Trophoblast cell (in vitro differentiated cells and primary cell): ENCODE data around the gene PTPN3.

Source experiments
- DNase-seq, 2 donors: peaks; one replicate each; pipeline ENCODE4 v3.0.0-alpha.2; 2016
- H2AFZ ChIP-seq: 2 replicates; pipeline ENCODE4 v1.6.1; 2013; ENCODE audit warnings: low read length, moderate library complexity, mild to moderate bottlenecking; ENCODE audit not compliant: insufficient read depth, poor library complexity
- H2AK5ac ChIP-seq: 2 replicates; pipeline ENCODE4 v1.6.1; 2013; ENCODE audit warnings: mild to moderate bottlenecking, low read length
- H2BK120ac ChIP-seq: 2 replicates; pipeline ENCODE4 v1.6.1; 2013; ENCODE audit warnings: low read length, mild to moderate bottlenecking, moderate library complexity; ENCODE audit not compliant: insufficient read depth, poor library complexity
- H2BK12ac ChIP-seq: 2 replicates; pipeline ENCODE4 v1.6.1; 2013; ENCODE audit warnings: mild to moderate bottlenecking, low read length, moderate library complexity
- H2BK5ac ChIP-seq: 2 replicates; pipeline ENCODE4 v1.6.1; 2013; ENCODE audit warnings: low read length, low read depth, moderate library complexity, mild to moderate bottlenecking; ENCODE audit not compliant: poor library complexity
- H3K14ac ChIP-seq: 2 replicates; pipeline ENCODE4 v1.6.1; 2013; ENCODE audit warnings: mild to moderate bottlenecking, low read length
- H3K18ac ChIP-seq: 2 replicates; pipeline ENCODE4 v1.6.1; 2013; ENCODE audit warnings: mild to moderate bottlenecking, low read length
- H3K23ac ChIP-seq: 2 replicates; pipeline ENCODE4 v1.6.1; 2013; ENCODE audit warnings: low read length
- H3K27ac ChIP-seq: 2 replicates; pipeline ENCODE4 v1.5.1; 2013; ENCODE audit warnings: low read depth, mild to moderate bottlenecking, inconsistent platforms, low read length, moderate library complexity
- H3K27me3 ChIP-seq: 2 replicates; pipeline ENCODE4 v1.6.1; 2013; ENCODE audit warnings: inconsistent platforms, mild to moderate bottlenecking, low read length, moderate library complexity; ENCODE audit not compliant: insufficient read depth
- H3K36me3 ChIP-seq, 2 experiments: 1 replicate in 1 of 2; 2 replicates in 1 of 2; pipeline ENCODE4 v1.6.1; 2013; ENCODE audit warnings: low read length in 2 of 2, mild to moderate bottlenecking in 2 of 2, moderate library complexity in 1 of 2; ENCODE audit not compliant: insufficient read depth in 2 of 2, control insufficient read depth in 1 of 2
- H3K4ac ChIP-seq: 2 replicates; pipeline ENCODE4 v1.6.1; 2013; ENCODE audit warnings: low read depth, mild to moderate bottlenecking, low read length, moderate library complexity
- H3K4me1 ChIP-seq, 2 experiments: 1 replicate in 1 of 2; 2 replicates in 1 of 2; pipeline ENCODE4 v1.6.1; 2013; ENCODE audit warnings: low read length in 2 of 2, mild to moderate bottlenecking in 2 of 2, moderate library complexity in 1 of 2; ENCODE audit not compliant: insufficient read depth in 2 of 2, control insufficient read depth in 1 of 2
- H3K4me2 ChIP-seq: 2 replicates; pipeline ENCODE4 v1.6.1; 2013; ENCODE audit warnings: inconsistent platforms, mild to moderate bottlenecking, low read length, moderate library complexity
- H3K4me3 ChIP-seq: 2 replicates; pipeline ENCODE4 v1.5.1; 2013; ENCODE audit warnings: mild to moderate bottlenecking, low read depth, low read length, inconsistent platforms
- H3K79me1 ChIP-seq: one replicate; pipeline ENCODE4 v1.6.1; 2013; ENCODE audit warnings: low read length
- H3K79me2 ChIP-seq: 2 replicates; pipeline ENCODE4 v1.6.1; 2013; ENCODE audit warnings: low read length, mild to moderate bottlenecking; ENCODE audit not compliant: control insufficient read depth, insufficient read depth, poor library complexity
- H3K9ac ChIP-seq: 2 replicates; pipeline ENCODE4 v1.6.1; 2013; ENCODE audit warnings: mild to moderate bottlenecking, low read length
- H3K9me3 ChIP-seq: 2 replicates; pipeline ENCODE4 v1.6.1; 2013; ENCODE audit warnings: low read depth, mild to moderate bottlenecking, control low read depth, inconsistent platforms, low read length; ENCODE audit not compliant: insufficient read depth
- H4K12ac ChIP-seq: 2 replicates; pipeline ENCODE4 v1.6.1; 2013; ENCODE audit warnings: low read depth, mild to moderate bottlenecking, low read length, moderate library complexity
- H4K8ac ChIP-seq: 2 replicates; pipeline ENCODE4 v1.6.1; 2013; ENCODE audit warnings: low read depth, mild to moderate bottlenecking, low read length, moderate library complexity
- H4K91ac ChIP-seq: one replicate; pipeline ENCODE4 v1.6.1; 2013; ENCODE audit warnings: low read depth, mild to moderate bottlenecking, low read length, moderate library complexity
- WGBS: extraction: QIAGEN DNeasy Blood & Tissue Kit; methylation state at CpG from one replicate; pipeline ENCODE4 v1.1.7; 2013; ENCODE audit warnings: missing lambda C conversion rate; ENCODE audit not compliant: insufficient read length, insufficient coverage; ENCODE audit errors: extremely low coverage; 5-methylcytosine and 5-hydroxymethylcytosine counted together

PTPN3 gene

DNA sequence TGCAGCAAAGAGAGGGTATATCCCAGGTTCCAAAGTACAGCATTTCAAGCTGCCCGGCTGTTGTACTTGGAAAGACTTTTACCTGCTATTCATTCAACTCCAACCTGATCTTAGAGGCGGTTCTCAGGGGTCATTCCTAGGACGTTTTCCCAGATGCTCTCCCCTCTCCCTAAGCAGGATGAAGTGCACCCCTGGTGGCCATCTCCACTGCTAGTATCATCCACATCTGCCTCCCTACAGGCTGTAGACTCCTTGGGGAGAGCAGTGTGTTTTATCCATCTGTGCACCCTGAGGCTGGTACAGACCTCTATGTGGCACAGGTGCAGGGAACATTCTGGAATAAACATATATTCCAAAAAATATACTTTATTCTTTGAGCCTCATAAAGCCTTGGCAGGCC lies 56.8 kb downstream of the PTPN3 start:
- Histone ChIP-seq H4K8ac (no peak overlapping the region), H3K27me3 (no peaks in the 10 kb centered on the region), H2BK12ac (no peak overlapping the region), H4K91ac (no peak overlapping the region), H2BK120ac (no peak overlapping the region), H3K18ac (no peak overlapping the region), H3K4me2 (no peak overlapping the region), H3K9ac (no peak overlapping the region), H3K4me3 (no peak overlapping the region), H2AK5ac (no peak overlapping the region), H3K23ac (no peak overlapping the region), H3K4ac (no peak overlapping the region), H3K79me1 (peaks cover 3% of the 10 kb centered on the region), H2BK5ac (no peak overlapping the region), H3K14ac (no peak overlapping the region), H4K12ac (no peak overlapping the region), H3K4me1 (peaks cover 4 to 11% of the 10 kb centered on the region in 2 experiments), H2AFZ (no peak overlapping the region), H3K79me2 (no peaks in the 10 kb centered on the region), H3K27ac (no peak overlapping the region), H3K9me3 (no peaks in the 10 kb centered on the region), H3K36me3 (no peaks in the 10 kb centered on the region)
- no peak for DNase-seq
- no CpG with 5 or more reads among the region's 3 CpGs for WGBS

DNA sequence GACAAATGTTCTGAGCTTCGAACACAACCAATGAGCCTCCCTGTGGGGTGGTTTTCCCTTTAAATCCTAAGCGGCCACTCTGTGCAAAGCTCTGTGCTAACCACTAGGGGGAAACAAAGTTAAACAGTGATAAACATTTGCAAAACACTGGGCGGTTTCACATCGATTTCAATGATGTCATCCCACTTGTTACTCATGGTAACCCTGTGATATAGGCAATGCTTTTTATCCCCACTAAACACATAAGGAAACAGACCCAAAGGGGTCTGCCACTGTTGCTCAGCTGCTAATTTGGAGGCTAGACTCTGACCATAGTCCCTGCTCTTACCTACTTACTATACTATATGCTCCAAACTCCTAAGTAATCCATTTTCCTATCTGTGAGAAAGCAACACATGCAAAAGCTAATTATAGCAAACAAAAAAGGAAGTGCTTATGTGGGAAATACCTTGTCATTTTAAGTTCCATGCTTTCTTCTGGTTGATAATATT lies 57.3 kb downstream of the PTPN3 start:
- H2AK5ac ChIP-seq = no peak overlapping the region
- H3K27me3 ChIP-seq = no peaks in the 10 kb centered on the region
- WGBS = no CpG with 5 or more reads among the region's 4 CpGs
- H3K36me3 ChIP-seq = no peaks in the 10 kb centered on the region
- no peak overlapping the region for H2AFZ ChIP-seq
- no peak overlapping the region for H3K4me2 ChIP-seq
- peak; percentile 69 to 94 for DNase-seq
- no peak overlapping the region for H4K12ac ChIP-seq
- no peak overlapping the region for H3K14ac ChIP-seq
- no peak overlapping the region for H2BK12ac ChIP-seq
- no peak overlapping the region for H4K8ac ChIP-seq
- no peaks in the 10 kb centered on the region for H3K9me3 ChIP-seq
- no peak overlapping the region for H4K91ac ChIP-seq
- no peaks in the 10 kb centered on the region for H3K79me1 ChIP-seq
- H3K4me1 ChIP-seq = peaks cover 1 to 7% of the 10 kb centered on the region in 2 experiments
- no peak overlapping the region for H3K18ac ChIP-seq
- no peak overlapping the region for H3K4me3 ChIP-seq
- no peak overlapping the region for H3K4ac ChIP-seq
- no peak overlapping the region for H2BK5ac ChIP-seq
- H3K9ac ChIP-seq = no peak overlapping the region
- H3K79me2 ChIP-seq = no peaks in the 10 kb centered on the region
- no peak overlapping the region for H3K23ac ChIP-seq
- no peak overlapping the region for H3K27ac ChIP-seq
- H2BK120ac ChIP-seq = no peak overlapping the region

DNA sequence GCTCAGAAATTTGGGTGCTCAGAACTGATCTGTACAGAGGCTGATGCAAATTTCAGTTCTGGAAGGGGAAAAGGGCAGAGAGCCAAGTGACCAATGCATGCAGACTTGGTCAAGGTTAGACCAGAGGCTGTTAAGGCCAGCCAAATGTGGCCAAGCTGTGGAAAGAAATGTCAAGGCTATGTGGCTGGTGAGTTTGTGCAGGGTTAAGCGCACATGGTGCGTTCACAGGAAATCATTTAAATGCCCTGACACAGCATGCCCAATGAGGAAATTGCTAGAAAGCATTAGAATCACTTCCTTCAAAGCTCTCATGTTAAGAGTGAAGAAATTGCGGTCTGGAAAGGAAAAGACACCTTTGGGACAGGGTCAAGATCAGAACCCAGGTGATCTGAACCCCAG lies 58.0 kb downstream of the PTPN3 start:
- no peak for DNase-seq
- Histone ChIP-seq H3K79me1 (no peaks in the 10 kb centered on the region), H4K12ac (no peak overlapping the region), H3K79me2 (no peaks in the 10 kb centered on the region), H3K36me3 (no peaks in the 10 kb centered on the region), H3K4me1 (peaks cover 0 to 5% of the 10 kb centered on the region in 2 experiments), H2AFZ (no peak overlapping the region), H3K4me2 (no peak overlapping the region), H3K9ac (no peak overlapping the region), H3K23ac (no peak overlapping the region), H3K4ac (no peak overlapping the region), H3K27ac (no peak overlapping the region), H4K8ac (no peak overlapping the region), H2BK5ac (no peak overlapping the region), H4K91ac (no peak overlapping the region), H2AK5ac (no peak overlapping the region), H2BK120ac (no peak overlapping the region), H3K18ac (no peak overlapping the region), H3K4me3 (no peak overlapping the region), H2BK12ac (no peak overlapping the region), H3K27me3 (no peaks in the 10 kb centered on the region), H3K14ac (no peak overlapping the region), H3K9me3 (no peaks in the 10 kb centered on the region)
- WGBS = no CpG with 5 or more reads among the region's 3 CpGs

- no peak for DNase-seq
- H4K91ac ChIP-seq = no peak overlapping the region
- H2BK120ac ChIP-seq = no peak overlapping the region
- H3K23ac ChIP-seq = no peak overlapping the region
- no peaks in the 10 kb centered on the region for H3K9me3 ChIP-seq
- H3K79me1 ChIP-seq = no peaks in the 10 kb centered on the region
- H4K12ac ChIP-seq = no peak overlapping the region
- no peaks in the 10 kb centered on the region for H3K79me2 ChIP-seq
- H3K14ac ChIP-seq = no peak overlapping the region
- H3K27me3 ChIP-seq = no peaks in the 10 kb centered on the region
- no peak overlapping the region for H2AK5ac ChIP-seq
- no peak overlapping the region for H3K9ac ChIP-seq
- WGBS = no CpG with 5 or more reads among the region's 8 CpGs
- H3K4me3 ChIP-seq = no peak overlapping the region
- H2BK12ac ChIP-seq = no peak overlapping the region
- H2BK5ac ChIP-seq = no peak overlapping the region
- H4K8ac ChIP-seq = no peak overlapping the region
- no peak overlapping the region for H3K4ac ChIP-seq
- H3K36me3 ChIP-seq = no peaks in the 10 kb centered on the region
- no peak overlapping the region for H3K27ac ChIP-seq
- no peak overlapping the region for H2AFZ ChIP-seq
- no peak overlapping the region for H3K18ac ChIP-seq
- H3K4me2 ChIP-seq = no peak overlapping the region
- H3K4me1 ChIP-seq = no peaks in the 10 kb centered on the region
Observed at GRCh38 chr9:109439378-109440116, 58.6 kb downstream of the PTPN3 start.
